ENCODE results near the gene PAPSS2.
"Not testable (repeated sequence)": the region's sequence is repeated elsewhere in the genome, so short reads cannot be mapped to it uniquely, and the experiment has no call there.

PAPSS2 gene

DNA sequence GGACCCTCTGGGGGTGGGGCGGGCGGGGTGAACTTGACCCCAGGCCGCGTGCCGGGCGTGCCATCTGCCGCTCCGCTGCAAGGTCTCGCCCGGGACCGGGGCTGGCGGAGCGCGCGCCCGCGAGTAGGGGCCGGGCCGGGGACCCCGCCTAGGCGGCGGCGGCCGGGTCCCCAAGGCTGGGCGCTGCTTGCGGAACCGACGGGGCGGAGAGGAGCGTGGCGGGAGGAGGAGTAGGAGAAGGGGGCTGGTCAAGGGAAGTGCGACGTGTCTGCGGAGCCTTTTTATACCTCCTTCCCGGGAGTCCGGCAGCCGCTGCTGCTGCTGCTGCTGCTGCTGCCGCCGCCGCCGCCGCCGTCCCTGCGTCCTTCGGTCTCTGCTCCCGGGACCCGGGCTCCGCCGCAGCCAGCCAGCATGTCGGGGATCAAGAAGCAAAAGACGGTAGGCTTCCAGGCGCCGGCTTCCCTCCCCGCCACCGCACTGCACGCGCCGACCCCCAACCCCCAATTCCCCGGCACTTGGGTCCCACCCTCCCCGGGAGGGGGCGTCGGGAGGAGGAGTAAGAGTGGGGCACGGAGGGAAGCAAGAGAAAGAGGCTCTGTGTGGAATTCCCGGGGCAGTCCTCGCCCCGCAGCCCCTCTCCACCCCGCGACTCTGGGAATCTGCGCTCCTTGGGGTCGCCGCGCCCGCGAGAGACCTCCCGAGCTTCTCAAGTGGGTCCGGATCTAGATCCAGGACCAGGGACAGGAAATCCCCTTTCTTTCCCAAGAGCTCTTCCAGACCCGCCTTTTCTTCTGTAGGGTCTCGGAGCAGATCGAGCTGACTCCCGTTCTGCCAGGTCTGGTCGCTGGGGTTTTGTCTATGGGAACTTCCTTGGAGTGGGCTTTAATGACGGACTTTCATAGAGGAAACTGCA, at the start of gene PAPSS2:
PAPSS2 (plus strand) TSS at position 308 of the 913 bp plus-strand sequence; CDS start at position 412, 104 bp downstream.
- no peak for DNase-seq

DNA sequence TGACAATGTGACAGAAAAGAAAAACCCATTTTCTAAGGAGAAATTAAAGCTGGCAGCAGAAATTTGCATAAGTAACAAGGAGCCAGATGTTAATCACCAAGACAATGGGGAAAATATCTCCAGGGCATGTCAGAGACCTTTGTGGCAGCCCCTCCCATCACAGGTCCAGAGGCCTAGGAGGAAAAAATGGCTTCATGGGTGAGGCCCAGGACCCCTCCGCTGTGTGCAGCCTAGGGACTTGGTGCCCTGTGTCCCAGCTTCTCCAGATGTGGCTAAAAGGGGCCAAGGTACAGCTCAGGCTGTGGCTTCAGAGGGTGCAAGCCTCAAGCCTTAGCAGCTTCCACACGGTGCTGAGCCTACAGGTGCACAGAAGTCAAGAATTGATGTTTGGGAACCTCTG, 48.3 kb upstream of the PAPSS2 start:
- DNase-seq, result not testable (repeated sequence)

DNA sequence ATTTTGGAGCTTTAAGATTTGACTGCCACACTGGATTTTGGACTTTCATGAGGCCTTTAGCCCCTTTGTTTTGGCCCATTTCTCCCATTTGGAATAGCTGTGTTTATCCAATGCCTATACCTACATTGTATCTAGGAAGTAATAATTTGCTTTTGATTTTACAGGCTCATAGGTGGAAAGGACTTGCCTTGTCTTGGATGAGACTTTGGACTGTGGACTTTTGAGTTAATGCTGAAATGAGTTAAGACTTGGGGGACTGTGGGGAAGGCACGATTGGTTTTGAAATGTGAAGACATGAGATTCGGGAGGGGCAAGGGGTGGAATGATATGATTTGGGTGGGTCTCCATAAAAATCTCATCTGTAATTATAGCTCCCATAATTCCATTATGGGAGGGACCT, 47.6 kb upstream of the PAPSS2 start:
- DNase-seq, result no peak

DNA sequence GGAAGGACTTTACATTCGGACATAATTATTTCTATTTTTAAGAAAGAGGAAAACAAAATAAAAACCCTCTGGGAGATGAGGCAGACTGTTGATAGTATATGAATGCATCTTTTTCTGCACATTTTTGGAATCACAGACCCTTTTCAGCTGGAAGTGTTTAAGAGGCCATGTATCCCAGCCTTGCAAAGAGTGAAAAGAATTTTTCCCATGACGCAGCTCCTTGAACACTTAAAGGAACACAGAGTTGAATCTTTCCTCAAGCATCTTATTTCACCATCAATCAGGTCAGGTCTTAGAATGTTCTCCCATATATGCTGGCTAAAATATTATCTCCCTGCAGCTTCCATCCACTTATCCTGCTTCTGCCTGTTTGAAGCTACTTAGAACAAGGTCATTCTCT, 45.9 kb upstream of the PAPSS2 start:
- DNase-seq, result no peak

DNA sequence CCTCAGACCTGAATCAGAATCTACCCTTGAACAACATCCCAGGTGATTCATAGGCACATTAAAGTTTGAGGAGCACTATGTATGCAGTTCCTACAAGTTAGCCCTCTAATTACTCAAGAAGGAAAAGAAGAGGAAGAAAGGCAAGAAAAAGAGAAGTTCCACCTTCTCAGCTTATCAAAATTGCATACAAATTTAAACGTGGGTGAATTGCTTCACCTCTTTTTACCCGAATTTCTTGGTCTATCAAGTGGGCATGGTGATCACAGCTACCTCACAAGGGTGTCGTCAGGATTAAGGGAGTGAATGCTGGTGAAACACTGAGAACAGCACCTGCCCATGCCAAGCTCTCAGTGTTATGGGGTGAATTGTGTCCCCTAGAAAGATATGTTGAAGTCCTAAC, 43.8 kb upstream of the PAPSS2 start:
- no peak for DNase-seq

DNA sequence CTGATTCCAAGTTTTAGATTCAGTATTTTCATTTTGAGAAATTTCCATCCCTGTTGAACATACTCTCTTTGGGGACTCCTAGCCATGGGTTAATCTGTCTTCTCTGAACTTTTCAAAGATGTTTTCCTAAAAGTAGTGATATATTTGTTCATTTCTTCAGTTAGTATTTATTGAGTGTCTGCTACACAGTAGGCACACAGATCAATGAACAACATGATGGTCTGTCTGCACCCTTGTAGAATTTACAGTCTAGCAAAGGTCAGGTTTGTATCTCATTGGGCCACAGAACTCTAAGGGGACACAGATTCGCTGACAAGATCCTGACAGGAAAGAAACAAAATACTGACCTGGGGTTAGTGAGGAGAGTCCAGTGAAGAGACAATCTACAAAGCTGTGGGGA, 42.2 kb upstream of the PAPSS2 start:
- no peak for DNase-seq

DNA sequence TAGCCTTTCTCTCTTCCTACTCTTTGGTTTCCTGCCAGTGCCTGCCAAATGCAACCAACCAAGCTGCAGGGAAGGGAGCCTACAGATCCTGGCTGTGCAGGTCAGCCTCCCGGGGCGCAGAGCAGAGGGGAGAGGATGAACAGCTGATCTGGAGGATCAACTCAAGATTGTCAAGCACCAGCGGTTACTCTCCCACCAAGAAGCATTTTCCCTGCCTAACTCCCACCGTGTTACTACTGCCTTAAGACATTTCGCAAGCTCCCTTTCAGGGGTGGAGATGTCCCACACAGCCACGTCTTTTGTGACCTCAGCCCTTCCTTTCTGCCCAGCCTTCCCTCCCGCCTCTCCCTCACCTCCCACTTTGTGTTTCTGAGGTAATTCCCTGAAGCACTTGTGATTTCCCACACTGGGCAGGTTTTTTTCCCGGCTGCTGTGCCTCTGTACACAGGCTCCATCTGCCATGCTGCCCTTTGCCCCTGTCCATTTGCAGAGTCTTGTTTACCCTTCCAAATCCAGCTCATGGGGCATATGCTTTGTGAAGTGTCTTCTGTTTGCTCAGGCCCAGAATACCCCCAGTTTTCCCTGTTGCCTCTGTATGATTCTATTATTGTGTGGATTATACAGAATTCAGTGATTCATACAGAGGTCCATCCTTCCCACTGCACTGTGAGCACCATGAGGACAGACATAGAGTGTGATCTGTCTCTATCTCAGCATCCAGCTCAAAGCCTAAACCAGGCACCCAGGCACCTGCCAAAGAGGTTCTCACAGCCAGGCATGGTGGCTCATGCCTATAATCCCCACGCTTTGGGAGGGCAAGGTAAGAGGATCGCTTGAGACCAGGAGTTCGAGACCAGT, 40.9 kb upstream of the PAPSS2 start:
- no peak for DNase-seq

DNA sequence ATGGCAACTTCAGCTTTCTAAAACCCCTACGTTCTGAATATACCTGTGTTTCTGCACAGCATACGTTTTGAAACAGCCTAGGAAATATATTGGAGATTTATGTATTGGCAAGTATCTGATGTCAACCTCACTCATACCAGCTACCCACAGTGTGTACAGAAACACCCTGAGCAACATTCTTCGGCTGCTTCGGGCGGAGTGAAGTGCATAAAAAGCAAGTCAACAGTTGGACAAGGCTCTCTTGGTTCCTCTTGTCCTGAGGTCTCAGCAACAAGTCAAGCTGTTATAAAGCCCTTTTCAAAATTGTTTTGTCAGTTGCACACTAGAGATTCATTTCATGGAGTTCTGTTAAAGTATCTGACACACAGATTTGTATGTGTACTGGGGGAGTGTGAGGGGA, 40.0 kb upstream of the PAPSS2 start:
- DNase-seq, result no peak

DNA sequence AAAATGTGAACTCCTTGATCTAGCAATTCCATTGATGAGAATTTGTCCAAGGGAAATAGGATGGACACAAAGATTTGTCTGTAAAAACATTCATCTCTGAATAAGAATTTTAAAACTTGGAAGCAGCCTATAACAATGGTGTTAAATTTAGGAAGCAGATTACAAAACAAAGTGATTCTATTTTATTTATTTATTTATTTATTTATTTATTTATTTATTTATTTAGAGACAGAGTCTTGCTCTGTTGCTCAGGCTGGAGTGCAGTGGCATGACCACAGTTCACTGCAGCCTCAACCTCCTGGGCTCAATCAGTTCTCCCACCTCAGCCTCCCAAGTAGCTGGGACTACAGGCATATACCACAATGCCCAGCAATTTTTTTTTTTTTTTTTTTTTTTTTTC, 38.2 kb upstream of the PAPSS2 start:
- not testable (repeated sequence) for DNase-seq

DNA sequence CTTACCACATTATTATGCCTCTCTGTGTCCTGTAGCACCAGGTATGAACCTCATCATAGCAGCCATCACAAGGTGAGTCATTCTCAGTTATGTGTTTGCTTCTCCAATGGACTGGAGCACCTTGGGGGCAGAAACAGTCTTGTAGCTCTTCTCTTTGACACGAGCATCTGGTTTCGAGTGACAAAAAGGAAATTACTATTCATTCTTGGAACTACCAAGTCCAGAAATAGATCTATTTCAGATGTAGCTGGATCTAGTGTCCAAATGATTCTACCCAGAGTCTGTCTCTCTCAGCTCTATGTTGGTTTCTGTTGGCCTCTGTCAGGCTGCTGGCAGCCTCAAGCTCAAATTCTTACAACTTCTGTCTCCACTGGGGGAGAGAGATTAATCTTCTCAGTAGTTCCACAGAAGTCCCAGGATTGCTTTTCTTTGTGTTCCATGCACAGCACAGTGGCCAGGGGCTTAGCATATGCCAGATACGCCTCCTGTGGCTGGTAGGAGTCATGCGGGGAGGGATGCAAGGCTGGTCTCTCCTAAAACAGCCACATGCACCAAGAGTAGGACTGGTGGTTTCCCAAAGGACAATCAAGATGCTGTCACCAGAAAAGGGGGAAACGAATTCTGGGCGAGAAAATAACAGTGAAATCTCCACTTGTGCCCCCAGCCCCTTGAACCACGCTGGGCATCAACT, 37.2 kb upstream of the PAPSS2 start:
- DNase-seq, result no peak

DNA sequence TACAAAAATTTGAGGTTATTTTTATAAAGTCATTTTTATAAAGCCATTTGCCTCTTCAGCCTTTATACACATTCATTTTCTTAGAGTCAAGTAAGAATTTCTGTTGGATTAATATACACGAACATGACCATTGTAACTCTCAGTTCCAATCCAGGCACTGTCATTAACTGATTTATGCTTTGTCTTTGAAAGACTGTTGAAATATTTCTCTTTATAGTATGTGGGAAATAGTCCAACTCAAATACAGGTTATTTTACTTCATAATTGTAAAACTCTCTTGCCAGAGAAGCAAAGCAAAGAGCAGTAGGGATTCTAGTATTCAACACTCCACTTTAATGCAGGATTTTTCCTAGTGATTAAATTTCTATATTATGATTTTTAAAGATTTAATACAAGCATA, 36.5 kb upstream of the PAPSS2 start:
- DNase-seq, result no peak

DNA sequence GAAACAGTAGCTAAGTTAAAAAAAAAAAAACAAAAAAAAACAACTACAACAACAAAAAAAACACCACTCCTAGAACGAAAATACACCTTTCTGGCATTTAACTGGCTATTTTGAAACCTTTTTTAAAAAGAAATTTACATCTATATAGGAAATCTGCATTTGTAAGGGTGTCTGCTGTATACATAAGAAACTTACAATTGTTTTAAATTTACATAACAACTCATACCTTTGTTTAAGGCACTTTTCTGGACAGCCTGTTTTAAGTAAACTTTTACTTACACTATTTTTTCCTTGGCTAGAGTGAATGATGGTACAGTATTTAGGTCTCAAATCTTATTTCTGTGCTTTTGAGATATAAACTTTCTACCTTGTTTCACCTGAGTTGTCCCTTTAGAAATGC, 34.0 kb upstream of the PAPSS2 start:
- DNase-seq, result no peak

DNA sequence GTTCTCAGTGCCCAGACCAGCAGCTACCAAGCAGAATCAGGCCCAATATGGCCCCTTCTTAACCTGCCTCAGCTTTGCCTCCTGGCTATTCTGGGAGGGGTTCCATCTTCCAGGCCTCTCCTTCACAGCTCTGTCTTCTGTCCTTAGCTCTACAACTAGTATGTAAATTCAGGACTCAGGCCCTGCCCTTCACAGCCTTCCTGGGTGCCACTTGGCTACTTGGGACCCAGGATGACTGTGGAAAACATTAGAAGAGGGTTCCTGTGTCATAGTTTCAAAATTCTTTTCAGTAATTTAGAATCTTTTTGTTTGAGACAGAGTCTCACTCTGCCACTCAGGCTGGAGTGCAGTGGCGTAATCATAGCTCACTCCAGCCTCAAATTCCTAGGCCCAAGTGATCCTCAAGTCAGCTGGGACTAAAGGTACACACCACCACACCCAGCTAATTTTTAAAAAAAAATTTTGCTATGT, 33.2 kb upstream of the PAPSS2 start:
- no peak for DNase-seq

DNA sequence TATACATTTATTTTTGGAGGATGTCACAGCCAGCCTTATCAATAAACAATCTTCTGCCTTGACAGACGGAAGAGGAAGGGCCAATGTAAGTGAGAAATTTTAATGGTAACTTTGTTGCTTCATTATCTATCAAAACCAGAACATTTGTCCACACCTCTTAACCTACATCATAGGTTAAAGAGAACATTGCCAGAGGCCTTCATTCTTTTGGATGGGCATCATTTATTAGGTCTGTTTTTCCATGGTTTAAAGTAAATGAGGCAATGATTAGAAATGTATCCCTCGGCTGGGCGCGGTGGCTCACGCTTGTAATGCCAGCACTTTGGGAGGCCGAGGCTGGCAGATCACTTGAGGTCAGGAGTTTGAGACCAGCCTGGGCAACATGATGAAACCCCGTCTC, 29.5 kb upstream of the PAPSS2 start:
- no peak for DNase-seq

DNA sequence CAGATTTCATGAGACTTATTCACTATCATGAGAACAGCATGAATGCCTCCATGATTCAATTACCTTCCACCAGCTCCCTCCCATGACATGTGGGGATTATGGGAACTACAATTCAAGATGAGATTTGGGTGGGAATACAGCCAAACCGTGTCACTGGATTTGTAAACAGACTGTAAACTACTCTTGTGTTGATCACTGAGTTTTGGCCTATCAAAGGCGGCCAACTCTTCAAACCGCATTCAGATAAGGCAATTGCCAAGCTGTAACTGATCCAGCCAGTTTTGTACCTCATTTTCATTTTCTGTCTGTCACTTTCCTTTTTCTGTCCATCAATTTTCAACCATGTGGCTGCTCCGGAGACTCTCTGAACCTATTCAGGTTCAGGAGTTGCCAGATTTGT, 27.2 kb upstream of the PAPSS2 start:
- no peak for DNase-seq

DNA sequence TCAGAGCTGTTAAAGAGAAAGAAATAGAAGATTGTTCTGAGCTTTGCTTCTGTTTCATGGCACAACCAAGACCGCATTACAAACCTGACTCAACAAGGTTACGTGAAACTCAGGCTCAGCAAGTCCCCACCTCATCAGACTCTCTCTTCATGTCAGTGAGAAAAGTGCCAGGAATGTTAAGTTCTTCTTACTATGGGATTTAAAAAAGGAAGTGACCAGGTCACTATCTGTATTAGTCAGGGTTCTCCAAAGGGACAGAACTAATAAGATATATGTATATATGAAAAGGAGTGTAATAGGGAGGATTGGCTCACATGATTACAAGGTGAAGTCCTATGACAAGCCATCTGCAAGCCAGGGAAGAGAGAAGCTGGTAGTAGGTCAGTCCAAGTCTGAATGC, 25.4 kb upstream of the PAPSS2 start:
- no peak for DNase-seq

DNA sequence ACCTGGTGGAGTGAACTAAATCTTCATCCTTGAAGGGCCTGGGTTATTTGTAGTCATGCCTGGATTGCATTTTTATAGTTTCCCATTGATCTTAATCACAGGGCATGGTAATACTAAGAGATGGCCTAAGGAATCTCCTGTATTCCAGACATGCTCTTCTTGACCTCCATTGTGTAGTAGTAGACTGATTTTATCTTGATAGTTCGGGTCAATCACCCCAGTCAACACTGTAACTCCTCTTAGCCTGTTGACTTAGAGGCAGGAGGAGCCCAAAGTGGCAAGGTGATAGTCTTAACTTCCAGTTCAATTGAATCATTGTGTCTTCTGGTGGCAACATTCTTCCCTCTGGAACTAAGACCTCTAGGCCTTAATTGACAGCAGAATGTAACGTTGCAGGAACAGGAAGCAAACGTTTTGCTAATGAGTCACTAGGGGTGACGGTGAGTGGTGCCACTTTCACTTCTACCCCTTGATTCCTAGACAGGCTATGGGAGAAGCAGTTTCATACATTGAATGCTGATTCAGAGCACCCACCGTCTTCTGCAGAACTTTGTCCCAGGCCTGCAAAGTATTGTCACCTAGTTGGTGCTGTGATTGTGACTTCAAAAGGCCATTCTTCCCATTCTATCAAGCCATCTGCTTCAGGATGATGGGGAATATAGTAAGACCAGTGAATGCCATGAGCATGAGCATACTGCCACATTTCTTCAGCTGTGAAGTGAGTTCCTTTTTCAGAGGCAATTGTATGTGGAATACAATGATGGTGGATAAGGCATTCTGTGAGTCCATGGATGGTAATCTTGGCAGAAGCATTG, 24.0 kb upstream of the PAPSS2 start:
- DNase-seq, result no peak

DNA sequence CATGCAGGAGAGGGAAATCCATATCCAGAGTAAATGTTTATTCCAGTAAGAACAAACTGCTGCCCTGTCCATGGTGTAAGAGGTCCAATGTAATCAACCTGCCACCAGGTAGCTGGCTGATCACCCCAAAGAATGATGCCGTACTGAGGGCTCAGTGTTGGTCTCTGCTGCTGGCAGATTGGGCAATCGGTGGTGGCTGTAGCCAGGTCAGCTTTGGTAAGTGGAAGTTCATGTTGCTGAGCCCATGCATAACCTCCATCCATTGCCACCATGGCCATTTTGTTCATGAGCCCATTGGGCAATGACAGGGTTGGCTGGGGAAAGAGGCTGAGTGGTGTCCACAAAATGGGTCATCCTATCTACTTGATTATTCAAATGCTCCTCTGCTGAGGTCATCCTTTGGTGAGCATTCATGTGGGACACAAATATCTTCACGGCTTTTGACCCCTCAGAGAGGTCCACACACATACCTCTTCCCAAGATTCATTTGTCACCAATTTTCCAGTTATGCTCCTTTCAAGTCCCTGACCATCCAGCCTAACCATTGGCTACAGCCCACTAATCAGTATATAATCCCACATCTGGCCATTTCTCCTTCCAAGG, 23.3 kb upstream of the PAPSS2 start:
- no peak for DNase-seq

DNA sequence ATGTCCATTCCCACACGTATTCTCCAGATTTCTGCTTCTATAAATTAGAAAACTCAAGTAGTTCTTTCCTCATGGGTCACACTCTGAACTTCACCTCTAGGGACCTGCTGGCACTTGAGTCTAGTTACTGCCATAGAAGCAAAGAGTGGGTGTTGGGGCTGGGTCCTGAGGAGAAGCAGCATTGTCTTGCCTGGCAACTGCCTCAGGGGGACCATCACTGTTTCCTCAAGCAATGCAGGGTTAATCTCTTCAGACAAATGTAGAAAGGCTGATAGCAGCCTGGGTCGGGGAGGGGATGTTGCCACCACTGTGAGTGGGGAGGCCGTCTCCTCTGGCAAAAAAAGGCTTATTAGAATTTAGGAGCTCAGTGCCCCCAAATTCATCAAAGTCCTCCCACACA, 20.2 kb upstream of the PAPSS2 start:
- no peak for DNase-seq

DNA sequence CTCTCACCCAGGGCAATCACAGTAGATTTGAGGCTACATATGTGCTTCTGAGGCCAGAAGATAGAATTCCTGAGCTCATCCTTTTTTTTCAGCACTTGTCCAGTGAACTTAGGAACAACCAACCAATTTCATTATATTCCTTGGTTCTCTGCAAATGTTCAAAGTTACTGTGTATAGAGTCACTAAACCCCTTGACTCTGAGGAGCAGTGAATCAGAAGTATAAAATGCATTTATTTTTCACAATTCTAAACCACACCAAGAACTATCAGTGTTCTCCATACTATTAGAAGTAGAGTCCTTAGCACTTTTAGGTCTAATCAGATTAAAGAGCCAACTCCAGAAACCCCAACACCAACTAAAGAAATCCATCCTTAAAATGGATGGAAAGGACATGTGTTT, 19.6 kb upstream of the PAPSS2 start:
- DNase-seq, result no peak

DNA sequence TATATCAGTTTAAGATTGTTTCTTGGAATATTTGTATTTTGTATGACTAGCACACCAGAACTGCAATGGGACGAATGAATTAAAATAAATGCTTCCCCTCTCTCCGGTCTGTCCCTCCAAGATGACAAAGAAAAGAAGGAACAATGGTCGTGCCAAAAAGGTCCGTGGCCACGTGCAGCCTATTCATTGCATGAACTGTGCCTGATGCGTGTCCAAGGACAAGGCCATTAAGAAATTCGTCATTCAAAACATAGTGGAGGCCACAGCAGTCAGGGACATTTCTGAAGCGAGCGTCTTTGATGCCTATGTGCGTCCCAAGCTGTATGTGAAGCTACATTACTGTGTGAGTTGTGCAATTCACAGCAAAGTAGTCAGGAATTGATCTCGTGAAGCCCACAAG, 17.2 kb upstream of the PAPSS2 start:
- no peak for DNase-seq

DNA sequence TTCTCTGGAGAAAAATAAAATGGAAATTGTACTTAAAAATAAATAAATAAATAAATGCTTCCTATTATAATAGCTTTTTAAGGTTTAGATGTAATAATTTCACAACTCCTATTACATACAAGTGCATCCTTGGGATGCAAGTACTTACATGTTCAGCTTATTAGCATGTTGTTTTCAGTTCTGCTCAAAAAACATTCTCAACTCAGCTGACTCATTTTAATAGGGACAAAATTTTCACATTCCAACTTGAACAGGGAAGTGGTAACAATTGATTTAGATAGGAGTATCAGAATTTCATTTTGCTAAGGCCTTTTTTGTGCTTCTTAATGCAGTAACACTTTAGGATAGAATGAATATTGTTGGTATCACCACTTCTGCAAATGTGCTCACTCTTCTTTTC, 16.7 kb upstream of the PAPSS2 start:
- DNase-seq, result no peak
